Endothelial cell of umbilical vein (primary cell): Measurements from ENCODE around the gene GRAMD1A.

ENCODE experiments used
- EZH2 ChIP-seq: IDR thresholded peaks from 2 replicates; pipeline ENCODE4 v1.6.1; 2012; ENCODE audit warnings: borderline replicate concordance, low read depth, mild to moderate bottlenecking, moderate library complexity, low read length, inconsistent platforms; ENCODE audit not compliant: severe bottlenecking
- FOS ChIP-seq: IDR thresholded peaks from 2 replicates; pipeline ENCODE4 v1.6.1; 2011; ENCODE audit warnings: mild to moderate bottlenecking, low read length, moderate library complexity, borderline replicate concordance; ENCODE audit not compliant: insufficient read depth
- POLR2A ChIP-seq: IDR thresholded peaks from 2 replicates; pipeline ENCODE4 v1.6.1; 2012; ENCODE audit warnings: low read depth, mild to moderate bottlenecking, control low read depth, low read length
- POLR2AphosphoS5 ChIP-seq: IDR thresholded peaks from 2 replicates; pipeline ENCODE4 v1.6.1; 2012; ENCODE audit warnings: low read depth, mild to moderate bottlenecking, control low read depth, low read length, moderate library complexity; ENCODE audit not compliant: insufficient read depth
- TF ChIP-seq, protein P1 (sequence below), 2 donors: IDR thresholded peaks; 1 replicate in 1 of 2; 2 replicates in 1 of 2; pipeline ENCODE4 v1.5.1; 2011; ENCODE audit warnings: low read length in 2 of 2, mild to moderate bottlenecking in 2 of 2, moderate library complexity in 2 of 2, control low read depth in 1 of 2, inconsistent platforms in 1 of 2, low read depth in 1 of 2; ENCODE audit not compliant: insufficient read depth in 1 of 2; ENCODE audit errors: extremely low read depth in 1 of 2
- TF ChIP-seq, protein P2 (sequence below): IDR thresholded peaks from 2 replicates; pipeline ENCODE4 v1.6.1; 2011; ENCODE audit not compliant: insufficient read depth, insufficient read length

DNA sequence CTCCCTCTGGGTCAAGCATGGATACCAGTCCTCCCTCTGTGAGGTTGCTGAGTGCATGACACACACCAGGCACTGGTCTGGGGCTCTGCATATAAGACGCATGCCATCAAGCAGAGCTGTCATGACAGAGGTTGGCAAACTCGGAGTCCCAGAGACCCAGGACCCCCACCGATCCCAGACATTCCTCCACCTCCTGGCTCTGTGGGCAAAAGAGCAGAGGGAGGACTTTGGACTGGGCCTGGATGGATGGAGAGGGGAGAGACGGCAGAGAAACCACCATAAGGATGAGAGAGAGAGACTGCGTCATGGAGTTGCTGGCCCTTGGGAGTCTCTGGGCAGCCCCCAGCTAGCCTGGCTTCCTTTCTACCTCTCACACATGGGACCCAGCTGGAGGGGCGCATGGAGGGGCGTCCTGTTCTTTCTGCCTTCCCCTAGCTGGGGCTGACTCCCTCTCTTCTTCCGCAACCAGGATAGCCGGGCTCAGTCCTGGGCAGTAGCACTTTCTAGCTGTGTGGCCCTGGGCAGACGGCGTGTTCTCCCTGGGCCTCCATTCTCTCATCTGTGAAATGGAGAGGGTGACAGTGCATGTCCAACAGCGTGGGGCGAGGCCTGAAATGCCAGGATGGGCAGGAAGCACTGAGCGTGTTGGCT lies 43.0 kb downstream of the GRAMD1A start:
- TF ChIP-seq, protein P1, sequence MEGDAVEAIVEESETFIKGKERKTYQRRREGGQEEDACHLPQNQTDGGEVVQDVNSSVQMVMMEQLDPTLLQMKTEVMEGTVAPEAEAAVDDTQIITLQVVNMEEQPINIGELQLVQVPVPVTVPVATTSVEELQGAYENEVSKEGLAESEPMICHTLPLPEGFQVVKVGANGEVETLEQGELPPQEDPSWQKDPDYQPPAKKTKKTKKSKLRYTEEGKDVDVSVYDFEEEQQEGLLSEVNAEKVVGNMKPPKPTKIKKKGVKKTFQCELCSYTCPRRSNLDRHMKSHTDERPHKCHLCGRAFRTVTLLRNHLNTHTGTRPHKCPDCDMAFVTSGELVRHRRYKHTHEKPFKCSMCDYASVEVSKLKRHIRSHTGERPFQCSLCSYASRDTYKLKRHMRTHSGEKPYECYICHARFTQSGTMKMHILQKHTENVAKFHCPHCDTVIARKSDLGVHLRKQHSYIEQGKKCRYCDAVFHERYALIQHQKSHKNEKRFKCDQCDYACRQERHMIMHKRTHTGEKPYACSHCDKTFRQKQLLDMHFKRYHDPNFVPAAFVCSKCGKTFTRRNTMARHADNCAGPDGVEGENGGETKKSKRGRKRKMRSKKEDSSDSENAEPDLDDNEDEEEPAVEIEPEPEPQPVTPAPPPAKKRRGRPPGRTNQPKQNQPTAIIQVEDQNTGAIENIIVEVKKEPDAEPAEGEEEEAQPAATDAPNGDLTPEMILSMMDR (IDR thresholded peaks at IDR 0.05; ENCODE audit: extremely low read depth in 1 of 2, insufficient read depth in 1 of 2, low read depth in 1 of 2, low read length in 2 of 2) = no peak
- TF ChIP-seq EZH2 = no peak
- no peak for TF ChIP-seq POLR2AphosphoS5
- TF ChIP-seq POLR2A = no peak
- TF ChIP-seq, protein P2, sequence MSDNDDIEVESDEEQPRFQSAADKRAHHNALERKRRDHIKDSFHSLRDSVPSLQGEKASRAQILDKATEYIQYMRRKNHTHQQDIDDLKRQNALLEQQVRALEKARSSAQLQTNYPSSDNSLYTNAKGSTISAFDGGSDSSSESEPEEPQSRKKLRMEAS = no peak
- no peak for TF ChIP-seq FOS
